Left ventricle myocardium inferior (tissue), 1 donor: ENCODE results near the gene COL24A1. TPM values are rescaled to one million over a fixed set of nuclear protein-coding genes. Genes with fewer than 3 reads are reported as not detected.

Experiments used
- DNase-seq: peaks from one replicate; pipeline ENCODE4 v3.0.0-alpha.2; 2020
- H3K27ac ChIP-seq: fragments of 200-600 bp; replicated peaks from 2 replicates; pipeline ENCODE4 v1.8.0; 2021
- H3K27me3 ChIP-seq: fragments of 200-600 bp; 2 replicates; pipeline ENCODE4 v1.8.0; 2021; ENCODE audit warnings: low read depth
- H3K36me3 ChIP-seq: fragments of 200-600 bp; 2 replicates; pipeline ENCODE4 v1.8.0; 2021
- H3K4me1 ChIP-seq: fragments of 200-600 bp; 2 replicates; pipeline ENCODE4 v1.8.0; 2021
- H3K4me3 ChIP-seq: fragments of 200-600 bp; 2 replicates; pipeline ENCODE4 v1.8.0; 2021; ENCODE audit warnings: mild to moderate bottlenecking, moderate library complexity
- H3K9me3 ChIP-seq: fragments of 200-600 bp; replicated peaks from 2 replicates; pipeline ENCODE4 v1.8.0; 2021
- intact Hi-C: fragments of 100-400 bp; cut with micrococcal nuclease; formaldehyde crosslinking; loops from one replicate; pipeline ENCODE4 v1.11.0; 2022
- total RNA-seq: library from RNA; stranded (reverse); fragmentation: NEBNext Ultra II Directional; extraction: Animal tissue kit (Norgen Biotek cat#: 25700); gene quantifications from one replicate; pipeline ENCODE4 v1.2.1, GENCODE V29; 2021
- TF ChIP-seq, protein P1 (sequence below): fragments of 200-600 bp; IDR thresholded peaks from 2 replicates; pipeline ENCODE4 v1.8.0; 2021; ENCODE audit warnings: antibody characterized with exemption, mild to moderate bottlenecking, borderline replicate concordance
- donor health status: DM: no; HTN: yes; CAD: no; lungs with severe emphysema.

Gene COL24A1
- total RNA-seq, 1 donor from 2014 or later = 0.74 TPM

DNA sequence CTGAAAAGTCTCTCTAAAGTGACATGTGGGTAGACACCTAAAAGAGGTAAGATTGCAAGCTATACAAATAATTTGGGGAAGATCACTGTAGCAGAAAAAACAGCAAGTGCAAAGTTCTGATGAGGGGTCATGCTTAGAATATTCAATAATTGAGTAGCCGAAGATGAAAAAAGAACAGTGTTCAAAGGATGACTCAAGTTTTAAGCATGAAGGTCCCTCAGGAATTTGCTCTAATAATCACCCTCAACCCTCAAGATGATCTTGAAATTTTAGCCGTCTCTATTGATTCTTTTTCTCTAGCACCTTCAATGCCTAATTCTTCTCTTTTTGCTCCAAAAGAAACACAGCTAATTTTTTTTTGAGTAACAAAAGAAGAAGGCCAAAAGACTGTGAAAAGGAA, 257.7 kb downstream of the COL24A1 start:
- intact Hi-C loops = no loop called here
- no peak for DNase-seq
- TF ChIP-seq, protein P1, sequence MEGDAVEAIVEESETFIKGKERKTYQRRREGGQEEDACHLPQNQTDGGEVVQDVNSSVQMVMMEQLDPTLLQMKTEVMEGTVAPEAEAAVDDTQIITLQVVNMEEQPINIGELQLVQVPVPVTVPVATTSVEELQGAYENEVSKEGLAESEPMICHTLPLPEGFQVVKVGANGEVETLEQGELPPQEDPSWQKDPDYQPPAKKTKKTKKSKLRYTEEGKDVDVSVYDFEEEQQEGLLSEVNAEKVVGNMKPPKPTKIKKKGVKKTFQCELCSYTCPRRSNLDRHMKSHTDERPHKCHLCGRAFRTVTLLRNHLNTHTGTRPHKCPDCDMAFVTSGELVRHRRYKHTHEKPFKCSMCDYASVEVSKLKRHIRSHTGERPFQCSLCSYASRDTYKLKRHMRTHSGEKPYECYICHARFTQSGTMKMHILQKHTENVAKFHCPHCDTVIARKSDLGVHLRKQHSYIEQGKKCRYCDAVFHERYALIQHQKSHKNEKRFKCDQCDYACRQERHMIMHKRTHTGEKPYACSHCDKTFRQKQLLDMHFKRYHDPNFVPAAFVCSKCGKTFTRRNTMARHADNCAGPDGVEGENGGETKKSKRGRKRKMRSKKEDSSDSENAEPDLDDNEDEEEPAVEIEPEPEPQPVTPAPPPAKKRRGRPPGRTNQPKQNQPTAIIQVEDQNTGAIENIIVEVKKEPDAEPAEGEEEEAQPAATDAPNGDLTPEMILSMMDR = no peak

DNA sequence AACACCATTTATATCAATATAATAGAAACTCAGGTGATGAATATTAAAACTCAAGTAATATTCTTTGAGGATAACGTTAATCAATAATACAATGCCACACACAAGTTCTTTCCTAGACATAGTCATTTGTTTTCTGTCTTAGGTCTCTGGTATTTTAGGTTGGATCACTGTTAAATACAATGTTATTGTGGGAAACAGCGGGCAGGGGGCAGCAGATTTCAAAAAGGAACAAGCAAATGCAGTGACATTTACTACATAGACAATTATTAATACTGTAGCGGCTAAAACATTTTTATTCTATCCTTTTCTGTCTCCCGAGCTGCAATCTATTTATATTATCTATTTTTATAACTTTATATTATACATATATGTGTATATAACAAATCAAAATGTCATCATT, 261.9 kb downstream of the COL24A1 start:
- Histone ChIP-seq H3K4me1 (no peaks in the 10 kb centered on the region), H3K4me3 (no peak overlapping the region), H3K27ac (no peak overlapping the region), H3K36me3 (no peaks in the 10 kb centered on the region), H3K27me3 (no peaks in the 10 kb centered on the region), H3K9me3 (no peaks in the 10 kb centered on the region)
- TF ChIP-seq, protein P1 = peak; percentile 42
- DNase-seq = no peak
- intact Hi-C loops = no loop called here

More for the DNA sequence above, 257.7 kb downstream of the COL24A1 start:
- Histone ChIP-seq H3K4me1 (no peaks in the 10 kb centered on the region), H3K4me3 (no peak overlapping the region), H3K36me3 (no peaks in the 10 kb centered on the region), H3K27ac (no peak overlapping the region), H3K9me3 (peaks cover 16% of the 10 kb centered on the region), H3K27me3 (no peaks in the 10 kb centered on the region)

DNA sequence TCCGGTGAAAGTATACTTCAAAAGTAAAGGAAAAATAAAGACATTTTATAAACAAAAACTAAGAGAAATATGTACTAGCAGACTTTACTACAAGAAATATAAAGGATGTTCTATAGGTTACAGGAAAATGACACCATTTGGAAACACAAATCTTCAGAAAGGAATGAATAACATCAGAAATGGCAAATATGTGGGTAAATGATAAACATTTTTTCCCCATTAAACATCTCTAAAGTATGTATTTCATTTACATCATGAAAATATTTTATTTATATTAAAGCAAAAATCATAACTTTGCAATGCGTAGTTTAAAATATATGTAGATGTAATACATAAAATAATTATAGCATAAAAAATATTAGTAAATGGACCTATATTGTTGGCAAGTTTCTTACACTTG, 264.2 kb downstream of the COL24A1 start:
- intact Hi-C loops = no loop called here

DNA sequence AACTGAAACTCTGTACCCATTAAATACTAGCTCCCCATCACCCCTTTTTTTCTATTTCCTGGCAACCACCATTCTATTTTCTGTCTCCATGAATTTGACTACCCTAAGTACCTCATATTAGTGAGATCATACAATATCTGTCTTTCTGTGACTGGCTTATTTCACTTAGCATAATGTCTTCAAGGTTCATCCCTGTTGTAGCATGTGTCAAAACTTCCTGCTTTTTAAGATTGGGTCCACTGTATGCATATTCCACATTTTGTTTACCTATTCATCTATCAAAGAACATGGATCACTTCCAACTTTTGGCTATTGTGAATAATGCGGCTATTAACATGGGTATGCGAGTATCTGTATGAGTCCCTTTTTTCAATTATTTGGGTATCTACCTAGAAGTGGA, 266.7 kb downstream of the COL24A1 start:
- Histone ChIP-seq H3K36me3 (no peaks in the 10 kb centered on the region), H3K4me3 (no peak overlapping the region), H3K4me1 (no peaks in the 10 kb centered on the region), H3K9me3 (no peaks in the 10 kb centered on the region), H3K27ac (no peak overlapping the region), H3K27me3 (no peaks in the 10 kb centered on the region)
- intact Hi-C loops = no loop called here
- TF ChIP-seq, protein P1 = no peak
- DNase-seq = no peak

More for the DNA sequence above, 264.2 kb downstream of the COL24A1 start:
- Histone ChIP-seq H3K36me3 (no peaks in the 10 kb centered on the region), H3K4me1 (no peaks in the 10 kb centered on the region), H3K27ac (no peak overlapping the region), H3K4me3 (no peak overlapping the region), H3K27me3 (no peaks in the 10 kb centered on the region), H3K9me3 (no peaks in the 10 kb centered on the region)
- no peak for DNase-seq
- TF ChIP-seq, protein P1 = no peak

DNA sequence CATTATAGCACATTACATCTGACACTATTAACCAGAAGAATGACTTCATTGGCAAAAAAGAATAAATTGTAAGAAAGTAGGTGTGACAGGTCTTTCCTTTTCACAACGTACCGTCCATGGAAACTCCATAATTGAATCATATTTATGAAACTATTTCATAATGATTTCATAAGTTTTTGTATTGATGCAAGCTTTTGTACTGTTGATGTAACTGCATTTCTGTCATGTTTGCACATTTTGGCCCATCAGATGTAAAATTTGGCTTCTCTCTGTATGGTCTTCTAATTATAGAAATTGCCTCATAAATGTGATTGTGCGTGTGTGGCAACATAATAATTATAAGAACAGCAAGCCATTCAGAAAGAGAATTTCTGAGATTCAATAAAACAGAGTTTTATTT, 267.7 kb downstream of the COL24A1 start:
- DNase-seq = no peak
- no peak overlapping the region for H3K4me3 ChIP-seq
- TF ChIP-seq, protein P1 = no peak
- intact Hi-C loops = no loop called here
- no peaks in the 10 kb centered on the region for H3K27me3 ChIP-seq
- no peaks in the 10 kb centered on the region for H3K4me1 ChIP-seq
- no peaks in the 10 kb centered on the region for H3K9me3 ChIP-seq
- H3K36me3 ChIP-seq = no peaks in the 10 kb centered on the region
- H3K27ac ChIP-seq = no peak overlapping the region
